ENCODE data around the gene C1QTNF7.

C1QTNF7 gene

DNA sequence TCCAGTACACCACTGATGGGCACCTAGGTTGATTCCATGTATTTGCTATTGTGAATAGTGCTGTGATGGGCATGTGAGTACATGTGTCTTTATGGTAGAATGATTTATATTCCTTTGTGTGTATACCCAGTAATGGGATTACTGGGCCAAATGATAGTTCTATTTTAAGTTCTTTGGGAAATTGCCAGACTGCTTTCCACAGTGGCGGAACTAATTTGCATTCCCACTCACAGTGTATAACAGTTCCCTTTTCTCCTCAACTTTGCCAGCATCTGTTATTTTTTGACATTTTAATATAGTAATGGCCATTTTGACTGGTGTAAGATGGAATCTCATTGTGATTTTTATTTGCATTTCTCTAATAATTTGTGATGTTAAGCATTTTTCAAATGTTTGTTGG lies 67.8 kb downstream of the C1QTNF7 start:
- peaks cover 4% of the 10 kb centered on the region for H3K9me3 ChIP-seq (ENCODE audit: insufficient read depth, low read length, severe bottlenecking)
- no peak overlapping the region for H3K4me3 ChIP-seq (ENCODE audit: low read depth in 1 of 2, low read length in 2 of 2)
- H3K27ac ChIP-seq (ENCODE audit: low read length), result no peak overlapping the region
- TF ChIP-seq, protein P1, sequence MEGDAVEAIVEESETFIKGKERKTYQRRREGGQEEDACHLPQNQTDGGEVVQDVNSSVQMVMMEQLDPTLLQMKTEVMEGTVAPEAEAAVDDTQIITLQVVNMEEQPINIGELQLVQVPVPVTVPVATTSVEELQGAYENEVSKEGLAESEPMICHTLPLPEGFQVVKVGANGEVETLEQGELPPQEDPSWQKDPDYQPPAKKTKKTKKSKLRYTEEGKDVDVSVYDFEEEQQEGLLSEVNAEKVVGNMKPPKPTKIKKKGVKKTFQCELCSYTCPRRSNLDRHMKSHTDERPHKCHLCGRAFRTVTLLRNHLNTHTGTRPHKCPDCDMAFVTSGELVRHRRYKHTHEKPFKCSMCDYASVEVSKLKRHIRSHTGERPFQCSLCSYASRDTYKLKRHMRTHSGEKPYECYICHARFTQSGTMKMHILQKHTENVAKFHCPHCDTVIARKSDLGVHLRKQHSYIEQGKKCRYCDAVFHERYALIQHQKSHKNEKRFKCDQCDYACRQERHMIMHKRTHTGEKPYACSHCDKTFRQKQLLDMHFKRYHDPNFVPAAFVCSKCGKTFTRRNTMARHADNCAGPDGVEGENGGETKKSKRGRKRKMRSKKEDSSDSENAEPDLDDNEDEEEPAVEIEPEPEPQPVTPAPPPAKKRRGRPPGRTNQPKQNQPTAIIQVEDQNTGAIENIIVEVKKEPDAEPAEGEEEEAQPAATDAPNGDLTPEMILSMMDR (IDR thresholded peaks at IDR 0.05; ENCODE audit: borderline replicate concordance, extremely low read depth, low read length, poor library complexity, severe bottlenecking), result no peak
- no peak for ATAC-seq (ENCODE audit: insufficient read depth, low read depth)
- H3K27me3 ChIP-seq (ENCODE audit: insufficient read depth, low read length, poor library complexity), result no peaks in the 10 kb centered on the region
- no peak for DNase-seq
- H4K20me1 ChIP-seq (ENCODE audit: insufficient read depth, low read length), result no peaks in the 10 kb centered on the region
- H3K9ac ChIP-seq (ENCODE audit: low read depth, low read length), result no peak overlapping the region
- no peaks in the 10 kb centered on the region for H3K36me3 ChIP-seq (ENCODE audit: insufficient read depth, low read length)
- H2AFZ ChIP-seq (ENCODE audit: low read depth, low read length), result no peak overlapping the region
- no peak overlapping the region for H3K4me2 ChIP-seq (ENCODE audit: insufficient read depth, low read length)
- no peaks in the 10 kb centered on the region for H3K4me1 ChIP-seq (ENCODE audit: insufficient read depth, low read length)
- no peaks in the 10 kb centered on the region for H3K79me2 ChIP-seq (ENCODE audit: insufficient read depth, low read length)

Data from DND-41 (cell line).